CD4-positive, alpha-beta memory T cell (primary cell): ENCODE measurements around the gene ASPRV1. TPM values are rescaled to one million over a fixed set of nuclear protein-coding genes. Genes with fewer than 3 reads are reported as not detected.

Experiments
- CTCF ChIA-PET: fragments of 350-600 bp; sonication (Branson Sonifier 250); formaldehyde crosslinking; loops from one replicate; lab custom pipeline; 2021; ENCODE audit warnings: inconsistent platforms; ENCODE audit not compliant: partially characterized antibody; lab: Charles Lee
- POLR2A ChIA-PET: fragments of 350-600 bp; sonication (Branson Sonifier 250); formaldehyde crosslinking; loops from one replicate; lab custom pipeline; 2021; ENCODE audit not compliant: partially characterized antibody; lab: Charles Lee
- DNase-seq, 5 donors: peaks; one replicate each; pipeline versions ENCODE4 v3.0.0 to v3.0.0-alpha.2; 2020 to 2022; ENCODE audit warnings: mixed read lengths in 1 of 5
- H3K27ac ChIP-seq: one replicate; pipeline ENCODE4 v1.7.0; 2013; ENCODE audit warnings: low read depth, low read length
- H3K27me3 ChIP-seq: 2 replicates; pipeline ENCODE4 v1.7.0; 2013; ENCODE audit warnings: mild to moderate bottlenecking, low read length, moderate library complexity; ENCODE audit not compliant: insufficient read depth
- H3K36me3 ChIP-seq: 2 replicates; pipeline ENCODE4 v1.7.0; 2013; ENCODE audit warnings: mild to moderate bottlenecking, low read length, moderate library complexity; ENCODE audit not compliant: insufficient read depth
- H3K4me1 ChIP-seq: 2 replicates; pipeline ENCODE4 v1.7.0; 2013; ENCODE audit warnings: mild to moderate bottlenecking, low read length, moderate library complexity; ENCODE audit not compliant: insufficient read depth
- H3K4me3 ChIP-seq, 2 donors: one replicate each; pipeline ENCODE4 v1.7.0; 2013; ENCODE audit warnings: low read length in 2 of 2, mild to moderate bottlenecking in 1 of 2
- H3K9me3 ChIP-seq, 2 donors: one replicate each; pipeline ENCODE4 v1.7.0; 2013; ENCODE audit warnings: low read length in 2 of 2, control low read depth in 1 of 2; ENCODE audit not compliant: control insufficient read depth in 1 of 2
- H3K27ac Mint-ChIP-seq, 7 donors: one replicate each; pipeline ENCODE4 v1.8.0; 2020 to 2021; ENCODE audit warnings: mixed read lengths in 7 of 7, mild to moderate bottlenecking in 6 of 7, inconsistent platforms in 3 of 7, moderate library complexity in 3 of 7
- H3K27me3 Mint-ChIP-seq, 2 donors: one replicate each; pipeline ENCODE4 v1.8.0; 2020 to 2021; ENCODE audit warnings: mixed read lengths in 2 of 2
- H3K36me3 Mint-ChIP-seq, 2 donors: one replicate each; pipeline ENCODE4 v1.8.0; 2020 to 2021; ENCODE audit warnings: mixed read lengths in 2 of 2, inconsistent platforms in 1 of 2, mild to moderate bottlenecking in 1 of 2
- H3K4me1 Mint-ChIP-seq, 4 donors: one replicate each; pipeline ENCODE4 v1.8.0; 2020 to 2021; ENCODE audit warnings: mixed read lengths in 4 of 4, mild to moderate bottlenecking in 1 of 4
- H3K4me3 Mint-ChIP-seq, 8 donors: one replicate each; pipeline ENCODE4 v1.8.0; 2020 to 2021; ENCODE audit warnings: mixed read lengths in 8 of 8, mild to moderate bottlenecking in 7 of 8, moderate library complexity in 6 of 8, inconsistent platforms in 3 of 8
- H3K9me3 Mint-ChIP-seq, 8 donors: one replicate each; pipeline ENCODE4 v1.8.0; 2020 to 2021; ENCODE audit warnings: mixed read lengths in 8 of 8, mild to moderate bottlenecking in 5 of 8, inconsistent platforms in 3 of 8, moderate library complexity in 1 of 8
- intact Hi-C: fragments of 100-400 bp; cut with micrococcal nuclease; formaldehyde crosslinking; loops from one replicate; pipeline ENCODE4 v1.15.1; 2023
- polyA plus RNA-seq, 2 donors: library from polyadenylated mRNA; unstranded; fragments of 300-500 nt; fragmentation: Illumina TruSeq; gene quantifications; one replicate each; pipeline ENCODE4 v1.2.3, GENCODE V29; 2021
- total RNA-seq, 2 experiments: library from RNA; stranded (reverse); gene quantifications; one replicate each; pipeline ENCODE4 v1.2.3, GENCODE V29; 2021

ASPRV1 gene
- total and polyA plus RNA-seq, 4 experiments from 2014 or later, result 1.1 to 2.3 (median 1.6) TPM

GRCh38 chr2:69969126-69969983 is 7.9 kb upstream of the ASPRV1 start:
- no peak for DNase-seq
- Mint-ChIP-seq H3K36me3 (peaks cover 0 to 3% of the 10 kb centered on the region in 2 donors), H3K4me1 (peaks cover 0 to 12% (median 3%) of the 10 kb centered on the region in 4 donors), H3K27me3 (no peaks in the 10 kb centered on the region), H3K4me3 (no peak overlapping the region), H3K27ac (peak overlapping the region in 1 of 7 donors; percentile 12), H3K9me3 (no peaks in the 10 kb centered on the region)
- peaks cover 5% of the 10 kb centered on the region for H3K4me1 ChIP-seq
- H3K36me3 ChIP-seq, result no peaks in the 10 kb centered on the region
- H3K27me3 ChIP-seq, result no peaks in the 10 kb centered on the region
- intact Hi-C loops, result no loop called here
- H3K4me3 ChIP-seq, result no peak overlapping the region
- POLR2A ChIA-PET, result no interaction called here
- no peaks in the 10 kb centered on the region for H3K9me3 ChIP-seq
- CTCF ChIA-PET, result no interaction called here
- no peak overlapping the region for H3K27ac ChIP-seq

- Histone ChIP-seq H3K4me1 (peaks cover 7% of the 10 kb centered on the region), H3K27ac (no peak overlapping the region), H3K9me3 (no peaks in the 10 kb centered on the region), H3K27me3 (no peaks in the 10 kb centered on the region), H3K36me3 (no peaks in the 10 kb centered on the region), H3K4me3 (no peak overlapping the region)
- no peak for DNase-seq
- CTCF ChIA-PET, result no interaction called here
- POLR2A ChIA-PET, result interaction anchor here (0.6 kb wide), 1 partner anchor 114 kb away, joined by 3 read pairs; no protein-coding TSS in a partner anchor
- Mint-ChIP-seq H3K9me3 (no peaks in the 10 kb centered on the region), H3K36me3 (peaks cover 0 to 3% of the 10 kb centered on the region in 2 donors), H3K4me3 (no peak overlapping the region), H3K27ac (peak overlapping the region in 1 of 7 donors; percentile 13), H3K27me3 (no peaks in the 10 kb centered on the region), H3K4me1 (peaks cover 0 to 11% (median 3%) of the 10 kb centered on the region in 4 donors)
- intact Hi-C loops, result no loop called here
These were observed 7.2 kb upstream of the ASPRV1 start for GRCh38 chr2:69968609-69969008.

GRCh38 chr2:69966496-69966895 is 5.1 kb upstream of the ASPRV1 start:
- no peaks in the 10 kb centered on the region for H3K36me3 Mint-ChIP-seq

GRCh38 chr2:69965756-69966445 is 4.5 kb upstream of the ASPRV1 start:
- H3K4me3 Mint-ChIP-seq, result no peak overlapping the region
- Histone ChIP-seq H3K4me3 (no peak overlapping the region), H3K27ac (no peak overlapping the region), H3K36me3 (no peaks in the 10 kb centered on the region), H3K4me1 (peaks cover 7% of the 10 kb centered on the region), H3K27me3 (no peaks in the 10 kb centered on the region), H3K9me3 (no peaks in the 10 kb centered on the region)
- ChIA-PET POLR2A (no interaction called here), CTCF (interaction anchor here (0.6 kb wide), 1 partner anchor 104 kb away, joined by 3 read pairs; no protein-coding TSS in a partner anchor)
- no peak overlapping the region for H3K27ac Mint-ChIP-seq
- DNase-seq, result no peak
- intact Hi-C loops, result no loop called here
- no peaks in the 10 kb centered on the region for H3K36me3 Mint-ChIP-seq
- H3K4me1 Mint-ChIP-seq, result peaks cover 0 to 11% (median 3%) of the 10 kb centered on the region in 4 donors
- H3K9me3 Mint-ChIP-seq, result no peaks in the 10 kb centered on the region
- H3K27me3 Mint-ChIP-seq, result no peaks in the 10 kb centered on the region

More at GRCh38 chr2:69966496-69966895, 5.1 kb upstream of the ASPRV1 start:
- Mint-ChIP-seq H3K4me3 (no peak overlapping the region), H3K4me1 (peaks cover 0 to 11% (median 3%) of the 10 kb centered on the region in 4 donors), H3K27me3 (no peaks in the 10 kb centered on the region), H3K9me3 (no peaks in the 10 kb centered on the region), H3K27ac (no peak overlapping the region)
- intact Hi-C loops, result no loop called here
- H3K27me3 ChIP-seq, result no peaks in the 10 kb centered on the region
- no peaks in the 10 kb centered on the region for H3K36me3 ChIP-seq
- no peak overlapping the region for H3K4me3 ChIP-seq
- DNase-seq, result no peak
- POLR2A ChIA-PET, result no interaction called here
- CTCF ChIA-PET, result interaction anchor here (0.6 kb wide), 1 partner anchor 104 kb away, joined by 3 read pairs; no protein-coding TSS in a partner anchor
- no peaks in the 10 kb centered on the region for H3K9me3 ChIP-seq
- peaks cover 7% of the 10 kb centered on the region for H3K4me1 ChIP-seq
- H3K27ac ChIP-seq, result no peak overlapping the region

- no peak for DNase-seq
- Mint-ChIP-seq H3K4me3 (no peak overlapping the region), H3K4me1 (peaks cover 0 to 11% (median 3%) of the 10 kb centered on the region in 4 donors), H3K27ac (peak overlapping the region in 1 of 7 donors; percentile 58), H3K27me3 (peaks cover 2% of the 10 kb centered on the region in 2 donors), H3K36me3 (no peaks in the 10 kb centered on the region), H3K9me3 (no peaks in the 10 kb centered on the region)
- CTCF ChIA-PET, result no interaction called here
- Histone ChIP-seq H3K27ac (no peak overlapping the region), H3K36me3 (no peaks in the 10 kb centered on the region), H3K9me3 (no peaks in the 10 kb centered on the region), H3K4me3 (no peak overlapping the region), H3K4me1 (peaks cover 7% of the 10 kb centered on the region), H3K27me3 (no peaks in the 10 kb centered on the region)
- intact Hi-C loops, result no loop called here
- POLR2A ChIA-PET, result no interaction called here
These were observed 3.0 kb upstream of the ASPRV1 start for GRCh38 chr2:69964353-69964841.

- no peaks in the 10 kb centered on the region for H3K36me3 ChIP-seq
- intact Hi-C loops, result no loop called here
- H3K4me1 ChIP-seq, result peaks cover 7% of the 10 kb centered on the region
- ChIA-PET POLR2A (no interaction called here), CTCF (no interaction called here)
- no peak overlapping the region for H3K27ac ChIP-seq
- no peaks in the 10 kb centered on the region for H3K9me3 Mint-ChIP-seq
- H3K4me3 ChIP-seq, result no peak overlapping the region
- H3K9me3 ChIP-seq, result no peaks in the 10 kb centered on the region
- no peak for DNase-seq
- peak overlapping the region in 1 of 7 donors; percentile 13 for H3K27ac Mint-ChIP-seq
- peaks cover 0 to 11% (median 3%) of the 10 kb centered on the region in 4 donors for H3K4me1 Mint-ChIP-seq
- H3K27me3 Mint-ChIP-seq, result peaks cover 2% of the 10 kb centered on the region in 2 donors
- no peak overlapping the region for H3K4me3 Mint-ChIP-seq
- no peaks in the 10 kb centered on the region for H3K36me3 Mint-ChIP-seq
- H3K27me3 ChIP-seq, result no peaks in the 10 kb centered on the region
These were observed 1.7 kb upstream of the ASPRV1 start for GRCh38 chr2:69962986-69963730.
